NCI-H446 treated with DMSO at 0.1 percent for 48 hours (cell line): Measurements from ENCODE around the gene ICOSLG.
"Not testable (repeated sequence)": the region's sequence is repeated elsewhere in the genome, so short reads cannot be mapped to it uniquely, and the experiment has no call there.

Source experiments
- DNase-seq: peaks from one replicate; lab custom pipeline; 2025; lab: John Stamatoyannopoulos, UW

Gene ICOSLG

GRCh38 chr21:44225605-44226004 is 15.1 kb downstream of the ICOSLG start:
- DNase-seq, result not testable (repeated sequence)

- not testable (repeated sequence) for DNase-seq
Observed at GRCh38 chr21:44223334-44223733, 17.4 kb downstream of the ICOSLG start.

GRCh38 chr21:44220674-44221073 is 20.1 kb downstream of the ICOSLG start:
- DNase-seq, result not testable (repeated sequence)

GRCh38 chr21:44218461-44218860 is 22.3 kb downstream of the ICOSLG start:
- DNase-seq, result not testable (repeated sequence)

- DNase-seq, result not testable (repeated sequence)
Observed at GRCh38 chr21:44211978-44212377, 28.8 kb downstream of the ICOSLG start.

GRCh38 chr21:44211574-44211973 is 29.2 kb downstream of the ICOSLG start:
- DNase-seq, result not testable (repeated sequence)

- not testable (repeated sequence) for DNase-seq
Observed at GRCh38 chr21:44207860-44208646, 32.7 kb downstream of the ICOSLG start.

- DNase-seq, result not testable (repeated sequence)
Observed at GRCh38 chr21:44206698-44207676, 33.8 kb downstream of the ICOSLG start.

GRCh38 chr21:44206187-44206586 is 34.6 kb downstream of the ICOSLG start:
- not testable (repeated sequence) for DNase-seq

GRCh38 chr21:44202590-44203299 is 38.0 kb downstream of the ICOSLG start:
- DNase-seq, result not testable (repeated sequence)

- not testable (repeated sequence) for DNase-seq
Observed at GRCh38 chr21:44199997-44200396, 40.7 kb downstream of the ICOSLG start.

GRCh38 chr21:44199448-44199847 is 41.3 kb downstream of the ICOSLG start:
- no peak for DNase-seq

GRCh38 chr21:44197156-44197516 is 43.6 kb downstream of the ICOSLG start:
- DNase-seq, result not testable (repeated sequence)

- DNase-seq, result not testable (repeated sequence)
Observed at GRCh38 chr21:44196212-44197155, 44.3 kb downstream of the ICOSLG start.

GRCh38 chr21:44194888-44195287 is 45.9 kb downstream of the ICOSLG start:
- DNase-seq, result not testable (repeated sequence)

- not testable (repeated sequence) for DNase-seq
Observed at GRCh38 chr21:44194451-44194850, 46.3 kb downstream of the ICOSLG start.

- DNase-seq, result not testable (repeated sequence)
Observed at GRCh38 chr21:44193108-44193507, 47.6 kb downstream of the ICOSLG start.

GRCh38 chr21:44190349-44191271 is 50.1 kb downstream of the ICOSLG start:
- not testable (repeated sequence) for DNase-seq

GRCh38 chr21:44184862-44185261 is 55.9 kb downstream of the ICOSLG start:
- DNase-seq, result not testable (repeated sequence)

- not testable (repeated sequence) for DNase-seq
Observed at GRCh38 chr21:44182202-44182601, 58.5 kb downstream of the ICOSLG start.
